Tibial nerve (tissue), 4 donors: Measurements from ENCODE around the gene LHPP. TPM values are rescaled to one million over a fixed set of nuclear protein-coding genes. Genes with fewer than 3 reads are reported as not detected.

ENCODE experiments used
- DNase-seq, 2 donors: peaks; one replicate each; pipeline ENCODE4 v3.0.0-alpha.2; 2019; ENCODE audit warnings: low spot score in 2 of 2
- H3K27ac ChIP-seq, 4 donors: fragments of 200-600 bp; sonication (generic) in 3 of 4; one replicate each; pipeline ENCODE4 v1.5.1; 2017 to 2019; ENCODE audit warnings: mild to moderate bottlenecking in 1 of 4
- H3K27me3 ChIP-seq, 2 donors: fragments of 200-600 bp; sonication (generic) in 1 of 2; one replicate each; pipeline versions ENCODE4 v1.5.1 to v1.6.0; 2017 to 2019
- H3K36me3 ChIP-seq, 3 donors: fragments of 200-600 bp; sonication (generic); one replicate each; pipeline ENCODE4 v1.5.1; 2018 to 2019
- H3K4me1 ChIP-seq, 4 donors: fragments of 200-600 bp; sonication (generic) in 3 of 4; one replicate each; pipeline ENCODE4 v1.5.1; 2017 to 2019
- H3K4me3 ChIP-seq, 4 donors: fragments of 200-600 bp; sonication (generic) in 3 of 4; one replicate each; pipeline ENCODE4 v1.5.1; 2017 to 2019; ENCODE audit warnings: mild to moderate bottlenecking in 1 of 4, moderate library complexity in 1 of 4
- H3K9me3 ChIP-seq, 4 donors: fragments of 200-600 bp; sonication (generic) in 3 of 4; one replicate each; pipeline ENCODE4 v1.5.1; 2017 to 2019
- CTCF ChIP-seq, 5 experiments: fragments of 200-600 bp in 3 of 5; fragments of 450-650 bp in 2 of 5; sonication (generic) in 3 of 5; IDR thresholded peaks; one replicate each; pipeline ENCODE4 v1.5.1; 2016 to 2019; ENCODE audit warnings: antibody characterized with exemption in 5 of 5, mild to moderate bottlenecking in 3 of 5, moderate library complexity in 2 of 5
- EP300 ChIP-seq, 2 donors: sonication (generic); formaldehyde crosslinking; IDR thresholded peaks; one replicate each; pipeline ENCODE4 v1.6.1; 2017; ENCODE audit warnings: antibody characterized with exemption in 2 of 2, mild to moderate bottlenecking in 1 of 2
- POLR2A ChIP-seq, 2 donors: fragments of 450-650 bp; IDR thresholded peaks; one replicate each; pipeline ENCODE4 v1.6.1; 2017; ENCODE audit warnings: antibody characterized with exemption in 2 of 2, mild to moderate bottlenecking in 2 of 2, moderate library complexity in 2 of 2
- WGBS, 2 donors: methylation state at CpG; one replicate each; pipeline ENCODE4 v1.1.5; 2018; 5-methylcytosine and 5-hydroxymethylcytosine counted together
- total RNA-seq, 4 donors: library from RNA; depleted of rRNA; stranded (reverse); fragments of >200 nt; gene quantifications; one replicate each; pipeline ENCODE4 v1.1.0, GENCODE V29; 2016

The LHPP gene
- total RNA-seq, 4 donors from 2014 or later: 25.5 to 211 (median 123) TPM

- no peak overlapping the region for H3K27ac ChIP-seq
- 23 to 26% methylated on average over 8 of the region's 8 CpGs for WGBS, 2 donors
- peaks cover 0 to 13% (median 10%) of the 10 kb centered on the region in 4 donors for H3K4me1 ChIP-seq
- no peak for DNase-seq
- peaks cover 0 to 67% of the 10 kb centered on the region in 2 donors for H3K27me3 ChIP-seq
- no peaks in the 10 kb centered on the region for H3K9me3 ChIP-seq
- TF ChIP-seq POLR2A (IDR thresholded peaks at IDR 0.05) (no peak), EP300 (IDR thresholded peaks at IDR 0.05) (no peak), CTCF (IDR thresholded peaks at IDR 0.05) (no peak)
- no peaks in the 10 kb centered on the region for H3K36me3 ChIP-seq
- no peak overlapping the region for H3K4me3 ChIP-seq
Observed at GRCh38 chr10:124453960-124454610, 7.5 kb upstream of the LHPP start.

- WGBS, 2 donors: 71 to 76% methylated on average over 7 of the region's 7 CpGs
- H3K4me3 ChIP-seq: no peak overlapping the region
- H3K4me1 ChIP-seq: no peaks in the 10 kb centered on the region
- no peak overlapping the region for H3K27ac ChIP-seq
- no peak for DNase-seq
- H3K27me3 ChIP-seq: peaks cover 0 to 55% of the 10 kb centered on the region in 2 donors
- no peaks in the 10 kb centered on the region for H3K9me3 ChIP-seq
- no peaks in the 10 kb centered on the region for H3K36me3 ChIP-seq
- TF ChIP-seq CTCF (IDR thresholded peaks at IDR 0.05) (no peak), POLR2A (IDR thresholded peaks at IDR 0.05) (no peak), EP300 (IDR thresholded peaks at IDR 0.05) (no peak)
Observed at GRCh38 chr10:124455441-124455840, 6.2 kb upstream of the LHPP start.

GRCh38 chr10:124458473-124458872 lies 3.1 kb upstream of the LHPP start:
- TF ChIP-seq CTCF (IDR thresholded peaks at IDR 0.05) (no peak), EP300 (IDR thresholded peaks at IDR 0.05) (no peak), POLR2A (IDR thresholded peaks at IDR 0.05) (no peak)
- DNase-seq: no peak
- no peaks in the 10 kb centered on the region for H3K36me3 ChIP-seq
- 84 to 96% methylated on average over 4 of the region's 4 CpGs for whole genome bisulfite sequencing, 2 donors
- peaks cover 0 to 10% (median 0%) of the 10 kb centered on the region in 4 donors for H3K4me1 ChIP-seq
- peaks cover 0 to 25% of the 10 kb centered on the region in 2 donors for H3K27me3 ChIP-seq
- H3K4me3 ChIP-seq: no peak overlapping the region
- no peak overlapping the region for H3K27ac ChIP-seq
- H3K9me3 ChIP-seq: no peaks in the 10 kb centered on the region

GRCh38 chr10:124458889-124459288 lies 2.7 kb upstream of the LHPP start:
- Histone ChIP-seq H3K27me3 (peaks cover 0 to 21% of the 10 kb centered on the region in 2 donors), H3K36me3 (no peaks in the 10 kb centered on the region), H3K9me3 (no peaks in the 10 kb centered on the region), H3K27ac (no peak overlapping the region), H3K4me3 (no peak overlapping the region), H3K4me1 (peaks cover 0 to 10% (median 0%) of the 10 kb centered on the region in 4 donors)
- DNase-seq: no peak
- TF ChIP-seq POLR2A (IDR thresholded peaks at IDR 0.05): no peak
- TF ChIP-seq CTCF (IDR thresholded peaks at IDR 0.05): no peak
- no peak for TF ChIP-seq EP300 (IDR thresholded peaks at IDR 0.05)
- WGBS, 2 donors: 53 to 79% methylated on average over 2 of the region's 2 CpGs

GRCh38 chr10:124459395-124459794 lies 2.2 kb upstream of the LHPP start:
- H3K4me1 ChIP-seq: peaks cover 0 to 10% (median 0%) of the 10 kb centered on the region in 4 donors
- TF ChIP-seq CTCF (IDR thresholded peaks at IDR 0.05) (no peak), POLR2A (IDR thresholded peaks at IDR 0.05) (no peak), EP300 (IDR thresholded peaks at IDR 0.05) (no peak)
- no peak overlapping the region for H3K27ac ChIP-seq
- no peak overlapping the region for H3K4me3 ChIP-seq
- H3K27me3 ChIP-seq: peaks cover 0 to 16% of the 10 kb centered on the region in 2 donors
- H3K9me3 ChIP-seq: no peaks in the 10 kb centered on the region
- DNase-seq: no peak
- 50 to 52% methylated on average over 1 of the region's 1 CpG for WGBS, 2 donors
- H3K36me3 ChIP-seq: no peaks in the 10 kb centered on the region
